PC-3 (cell line): ENCODE results near the gene PNO1. TPM values are rescaled to one million over a fixed set of nuclear protein-coding genes. Genes with fewer than 3 reads are reported as not detected.

ENCODE experiments used
- ATAC-seq: fragments of 200-7000 bp; cut with Tn5 transposase; 2 replicates; pipeline ENCODE4 v1.9.1; 2020; ENCODE audit warnings: mild to moderate bottlenecking, moderate library complexity
- BruUV-seq: library from RNA; stranded (reverse); fragments of 400-500 nt; replicated peaks from 2 replicates; lab custom pipeline; 2021; lab: Mats Ljungman, UMichigan
- CTCF ChIA-PET: fragments of 300-600 bp; sonication (Branson Sonifier 250); formaldehyde crosslinking; loops from one replicate; lab custom pipeline; 2022; ENCODE audit warnings: antibody characterized with exemption; lab: Charles Lee
- POLR2A ChIA-PET: fragments of 300-600 bp; sonication (Branson Sonifier 250); formaldehyde crosslinking; loops from one replicate; lab custom pipeline; 2022; ENCODE audit warnings: antibody characterized with exemption; ENCODE audit not compliant: unreplicated experiment; lab: Charles Lee
- DNase-seq: peaks from one replicate; pipeline ENCODE4 v3.0.0-alpha.2; 2015
- H2AFZ ChIP-seq: fragments of 300-600 bp; sonication (generic); 2 replicates; pipeline ENCODE4 v1.6.0; 2016; ENCODE audit warnings: antibody characterized with exemption, low read length
- H3F3A ChIP-seq: fragments of 300-600 bp; sonication (generic); one replicate; pipeline ENCODE4 v1.6.0; 2017; ENCODE audit warnings: antibody characterized with exemption, low read length, control low read depth, mild to moderate bottlenecking; ENCODE audit not compliant: unreplicated experiment
- H3K27ac ChIP-seq: fragments of 300-600 bp; sonication (generic); 2 replicates; pipeline ENCODE4 v1.5.1; 2016; ENCODE audit warnings: mild to moderate bottlenecking, low read length
- H3K27me3 ChIP-seq: fragments of 300-600 bp; sonication (generic); 2 replicates; pipeline ENCODE4 v1.6.1; 2016; ENCODE audit warnings: low read length, mixed read lengths
- H3K36me3 ChIP-seq: fragments of 300-600 bp; sonication (generic); 2 replicates; pipeline ENCODE4 v1.6.1; 2016; ENCODE audit warnings: low read depth, mixed run types, low read length, mixed read lengths
- H3K4me1 ChIP-seq: fragments of 300-600 bp; sonication (generic); 2 replicates; pipeline ENCODE4 v1.5.1; 2016; ENCODE audit warnings: low read length; ENCODE audit not compliant: insufficient read depth
- H3K4me2 ChIP-seq: fragments of 300-600 bp; sonication (generic); 2 replicates; pipeline ENCODE4 v1.6.0; 2016; ENCODE audit warnings: low read length
- H3K4me3 ChIP-seq: fragments of 300-600 bp; sonication (generic); 2 replicates; pipeline ENCODE4 v1.5.1; 2016; ENCODE audit warnings: mild to moderate bottlenecking, low read length, mixed read lengths
- H3K79me2 ChIP-seq: fragments of 300-600 bp; sonication (generic); 2 replicates; pipeline ENCODE4 v1.6.1; 2017; ENCODE audit warnings: low read length, mixed read lengths
- H3K9ac ChIP-seq: fragments of 300-600 bp; sonication (generic); 2 replicates; pipeline ENCODE4 v1.6.0; 2016; ENCODE audit warnings: mild to moderate bottlenecking, low read length
- H3K9me2 ChIP-seq: fragments of 300-600 bp; sonication (generic); replicated peaks from 2 replicates; pipeline ENCODE4 v1.6.1; 2016; ENCODE audit warnings: mixed run types, low read length, mixed read lengths
- H3K9me3 ChIP-seq: fragments of 300-600 bp; sonication (generic); 2 replicates; pipeline ENCODE4 v1.6.1; 2016; ENCODE audit warnings: low read length, mixed read lengths
- H4K20me1 ChIP-seq: fragments of 300-600 bp; sonication (generic); 2 replicates; pipeline ENCODE4 v1.6.1; 2016; ENCODE audit warnings: low read length, mixed read lengths
- EZH2 ChIP-seq: fragments of 300-600 bp; sonication (generic); IDR thresholded peaks from one replicate; pipeline ENCODE4 v1.6.1; 2017; ENCODE audit warnings: antibody characterized with exemption, mild to moderate bottlenecking, low read length; ENCODE audit not compliant: unreplicated experiment
- EZH2phosphoT487 ChIP-seq: fragments of 300-600 bp; sonication (generic); IDR thresholded peaks from 2 replicates; pipeline ENCODE4 v1.6.1; 2018; ENCODE audit warnings: mild to moderate bottlenecking, antibody characterized with exemption, low read length, borderline replicate concordance
- intact Hi-C: fragments of 100-400 bp; cut with micrococcal nuclease; formaldehyde crosslinking; loops from 2 replicates; pipeline ENCODE4 v1.9.0; 2023
- total RNA-seq: library from RNA; depleted of rRNA; stranded (reverse); fragments of >200 nt; gene quantifications from 2 replicates; pipeline ENCODE4 v1.2.3, GENCODE V29; 2014
- TF ChIP-seq, protein P1 (sequence below): fragments of 300-600 bp; sonication (generic); conservative IDR thresholded peaks from 2 replicates; pipeline ENCODE4 v1.5.1; 2017; ENCODE audit warnings: antibody characterized with exemption, low read depth, mild to moderate bottlenecking, low read length

The PNO1 gene
- total RNA-seq, 1 experiment from 2014 or later = 50.8 TPM

DNA sequence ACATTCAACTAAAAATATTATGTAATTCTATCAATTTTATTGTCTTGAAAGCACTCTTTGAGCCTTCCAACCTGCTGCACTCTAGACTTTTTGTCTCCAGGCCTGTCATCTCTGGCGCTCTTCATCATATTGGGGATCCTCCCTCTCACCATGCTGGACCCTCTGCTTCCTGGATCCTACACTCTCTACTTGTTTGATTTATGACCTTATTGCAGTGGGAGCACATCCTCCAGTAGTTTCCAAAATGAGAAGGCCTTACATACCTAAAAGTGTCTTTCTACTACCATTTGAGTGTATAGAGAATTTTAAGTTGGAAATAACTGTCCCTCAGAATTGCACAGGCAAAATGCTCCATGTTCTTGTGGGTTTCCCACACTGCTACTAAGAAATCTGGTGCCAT lies 25.2 kb downstream of the PNO1 start:
- H3K4me2 ChIP-seq = no peak overlapping the region
- H3K36me3 ChIP-seq = peaks cover 30% of the 10 kb centered on the region
- no peaks in the 10 kb centered on the region for H4K20me1 ChIP-seq
- POLR2A ChIA-PET = no interaction called here
- no peak overlapping the region for H2AFZ ChIP-seq
- H3K9ac ChIP-seq = no peak overlapping the region
- no peaks in the 10 kb centered on the region for H3K9me2 ChIP-seq
- peaks cover 7% of the 10 kb centered on the region for H3F3A ChIP-seq
- intact Hi-C loops = no loop called here
- peaks cover 15% of the 10 kb centered on the region for H3K79me2 ChIP-seq
- no peak for ATAC-seq
- H3K4me1 ChIP-seq = no peaks in the 10 kb centered on the region
- DNase-seq = no peak
- TF ChIP-seq EZH2 (no peak), EZH2phosphoT487 (no peak)
- TF ChIP-seq, protein P1, sequence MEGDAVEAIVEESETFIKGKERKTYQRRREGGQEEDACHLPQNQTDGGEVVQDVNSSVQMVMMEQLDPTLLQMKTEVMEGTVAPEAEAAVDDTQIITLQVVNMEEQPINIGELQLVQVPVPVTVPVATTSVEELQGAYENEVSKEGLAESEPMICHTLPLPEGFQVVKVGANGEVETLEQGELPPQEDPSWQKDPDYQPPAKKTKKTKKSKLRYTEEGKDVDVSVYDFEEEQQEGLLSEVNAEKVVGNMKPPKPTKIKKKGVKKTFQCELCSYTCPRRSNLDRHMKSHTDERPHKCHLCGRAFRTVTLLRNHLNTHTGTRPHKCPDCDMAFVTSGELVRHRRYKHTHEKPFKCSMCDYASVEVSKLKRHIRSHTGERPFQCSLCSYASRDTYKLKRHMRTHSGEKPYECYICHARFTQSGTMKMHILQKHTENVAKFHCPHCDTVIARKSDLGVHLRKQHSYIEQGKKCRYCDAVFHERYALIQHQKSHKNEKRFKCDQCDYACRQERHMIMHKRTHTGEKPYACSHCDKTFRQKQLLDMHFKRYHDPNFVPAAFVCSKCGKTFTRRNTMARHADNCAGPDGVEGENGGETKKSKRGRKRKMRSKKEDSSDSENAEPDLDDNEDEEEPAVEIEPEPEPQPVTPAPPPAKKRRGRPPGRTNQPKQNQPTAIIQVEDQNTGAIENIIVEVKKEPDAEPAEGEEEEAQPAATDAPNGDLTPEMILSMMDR = no peak
- CTCF ChIA-PET = no interaction called here
- no peak overlapping the region for H3K27ac ChIP-seq
- no peaks in the 10 kb centered on the region for H3K9me3 ChIP-seq
- H3K4me3 ChIP-seq = no peak overlapping the region
- no TSS peak for BruUV-seq
- no peaks in the 10 kb centered on the region for H3K27me3 ChIP-seq

DNA sequence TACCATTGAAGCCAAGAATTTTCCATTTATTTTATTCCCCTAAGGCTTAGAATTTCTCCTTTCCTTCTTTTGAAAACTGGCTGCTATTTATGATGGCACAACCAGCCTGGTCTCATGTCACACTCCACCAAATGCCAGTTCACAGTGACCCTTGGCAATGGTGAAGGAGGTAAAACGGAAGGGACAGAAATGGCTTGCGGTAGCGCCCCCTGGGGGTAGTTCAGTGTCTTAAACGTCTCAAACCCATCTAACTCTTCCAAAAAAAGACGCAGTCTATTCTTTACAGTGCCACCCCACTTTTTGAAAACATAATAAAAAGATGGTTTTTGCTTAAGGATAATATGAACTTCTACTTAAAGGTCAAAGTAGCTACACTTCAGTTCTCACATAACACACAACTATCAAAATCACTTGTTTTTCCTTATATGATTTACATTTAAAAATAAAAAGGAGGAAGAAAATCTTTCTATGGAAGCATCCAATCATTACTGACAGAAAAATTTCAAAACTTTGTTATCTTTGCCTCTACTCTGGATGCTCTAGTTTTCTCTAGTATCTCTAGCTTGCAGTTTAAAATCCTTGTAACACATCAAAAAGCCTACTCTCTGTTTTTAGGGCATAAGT lies 28.0 kb downstream of the PNO1 start:
- BruUV-seq = no TSS peak
- peaks cover 6% of the 10 kb centered on the region for H3F3A ChIP-seq
- ChIA-PET CTCF (no interaction called here), POLR2A (no interaction called here)
- no peak overlapping the region for H3K4me3 ChIP-seq
- no peak overlapping the region for H3K27ac ChIP-seq
- intact Hi-C loops = no loop called here
- peak; percentile 57 for DNase-seq
- no peaks in the 10 kb centered on the region for H4K20me1 ChIP-seq
- no peaks in the 10 kb centered on the region for H3K27me3 ChIP-seq
- H3K4me2 ChIP-seq = no peak overlapping the region
- peaks cover 42% of the 10 kb centered on the region for H3K79me2 ChIP-seq
- H3K9ac ChIP-seq = no peak overlapping the region
- H3K9me2 ChIP-seq = no peaks in the 10 kb centered on the region
- ATAC-seq = no peak
- peaks cover 22% of the 10 kb centered on the region for H3K36me3 ChIP-seq
- peaks cover 4% of the 10 kb centered on the region for H3K4me1 ChIP-seq
- TF ChIP-seq, protein P1 = peak; percentile 88
- no peak for TF ChIP-seq EZH2phosphoT487
- H3K9me3 ChIP-seq = no peaks in the 10 kb centered on the region
- no peak overlapping the region for H2AFZ ChIP-seq

DNA sequence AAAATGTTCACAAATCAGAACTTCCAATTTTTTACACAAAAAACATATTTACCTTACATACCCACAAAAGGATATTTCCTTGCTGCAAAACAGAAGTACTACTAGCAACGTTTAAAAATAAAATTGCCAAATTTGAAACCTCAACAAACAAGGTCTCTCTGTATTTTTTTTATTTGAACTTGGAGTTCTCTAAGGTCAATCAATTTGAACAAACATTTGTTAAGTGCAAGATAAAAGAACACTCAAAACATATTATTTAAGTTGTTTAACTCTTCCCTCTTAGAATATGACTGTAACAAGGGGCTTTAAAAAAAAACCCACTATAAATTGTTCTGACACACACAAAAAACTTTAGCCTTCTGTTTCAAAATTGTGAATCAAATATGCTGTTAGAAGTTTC lies 29.6 kb downstream of the PNO1 start:
- no TSS peak for BruUV-seq
- Histone ChIP-seq H3K9ac (no peak overlapping the region), H3K4me1 (peaks cover 20% of the 10 kb centered on the region), H3K27me3 (no peaks in the 10 kb centered on the region), H3K9me3 (no peaks in the 10 kb centered on the region), H2AFZ (no peak overlapping the region), H3K9me2 (no peaks in the 10 kb centered on the region), H3K79me2 (peaks cover 56% of the 10 kb centered on the region), H4K20me1 (peaks cover 7% of the 10 kb centered on the region; the same call in 1 of the 2 replicates), H3F3A (peaks cover 4% of the 10 kb centered on the region), H3K4me2 (no peak overlapping the region), H3K4me3 (no peak overlapping the region), H3K27ac (no peak overlapping the region), H3K36me3 (peaks cover 21% of the 10 kb centered on the region)
- intact Hi-C loops = no loop called here
- DNase-seq = no peak
- ChIA-PET POLR2A (no interaction called here), CTCF (no interaction called here)
- no peak for TF ChIP-seq EZH2
- no peak for TF ChIP-seq EZH2phosphoT487
- TF ChIP-seq, protein P1 = no peak
- ATAC-seq = no peak
